C4-2B (cell line): Measurements from ENCODE around the gene GPHA2.

Source experiments
- ZFX ChIP-seq: fragments of 450-650 bp; IDR thresholded peaks from 2 replicates; pipeline ENCODE4 v1.6.1; 2017
- TF ChIP-seq, protein P1 (sequence below): fragments of 450-650 bp; conservative IDR thresholded peaks from 2 replicates; pipeline ENCODE4 v1.5.1; 2017; ENCODE audit warnings: mild to moderate bottlenecking

DNA sequence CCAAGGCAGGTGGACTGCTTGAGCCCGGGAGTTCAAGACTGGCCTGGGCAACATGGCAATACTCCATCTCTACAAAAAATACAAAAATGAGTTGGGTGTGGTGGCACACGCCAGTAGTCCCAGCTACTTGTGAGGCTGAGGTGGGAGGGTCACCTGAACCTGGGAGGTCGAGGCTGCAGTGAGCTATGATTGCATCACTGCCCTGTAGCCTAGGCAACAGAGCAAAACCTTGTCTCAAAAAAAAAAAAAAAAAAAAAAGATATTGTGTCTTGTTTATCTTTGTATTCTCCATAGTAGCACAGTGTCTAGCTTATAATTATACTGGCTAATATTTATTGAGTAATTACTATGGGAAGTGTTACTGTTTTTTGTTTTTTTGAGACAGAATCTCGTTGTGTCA, 15.8 kb upstream of the GPHA2 start:
- TF ChIP-seq, protein P1, sequence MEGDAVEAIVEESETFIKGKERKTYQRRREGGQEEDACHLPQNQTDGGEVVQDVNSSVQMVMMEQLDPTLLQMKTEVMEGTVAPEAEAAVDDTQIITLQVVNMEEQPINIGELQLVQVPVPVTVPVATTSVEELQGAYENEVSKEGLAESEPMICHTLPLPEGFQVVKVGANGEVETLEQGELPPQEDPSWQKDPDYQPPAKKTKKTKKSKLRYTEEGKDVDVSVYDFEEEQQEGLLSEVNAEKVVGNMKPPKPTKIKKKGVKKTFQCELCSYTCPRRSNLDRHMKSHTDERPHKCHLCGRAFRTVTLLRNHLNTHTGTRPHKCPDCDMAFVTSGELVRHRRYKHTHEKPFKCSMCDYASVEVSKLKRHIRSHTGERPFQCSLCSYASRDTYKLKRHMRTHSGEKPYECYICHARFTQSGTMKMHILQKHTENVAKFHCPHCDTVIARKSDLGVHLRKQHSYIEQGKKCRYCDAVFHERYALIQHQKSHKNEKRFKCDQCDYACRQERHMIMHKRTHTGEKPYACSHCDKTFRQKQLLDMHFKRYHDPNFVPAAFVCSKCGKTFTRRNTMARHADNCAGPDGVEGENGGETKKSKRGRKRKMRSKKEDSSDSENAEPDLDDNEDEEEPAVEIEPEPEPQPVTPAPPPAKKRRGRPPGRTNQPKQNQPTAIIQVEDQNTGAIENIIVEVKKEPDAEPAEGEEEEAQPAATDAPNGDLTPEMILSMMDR = no peak
- no peak for TF ChIP-seq ZFX
